Myocyte (in vitro differentiated cells): ENCODE measurements around the gene SYNGR3. TPM values are rescaled to one million over a fixed set of nuclear protein-coding genes. Genes with fewer than 3 reads are reported as not detected.

ENCODE experiments used
- DNase-seq: peaks from one replicate; pipeline ENCODE4 v3.0.0-alpha.2; 2012; ENCODE audit warnings: low read depth
- total RNA-seq: library from RNA; depleted of rRNA; stranded (reverse); fragments of >200 nt; gene quantifications from 2 replicates; pipeline ENCODE4 v1.2.3, GENCODE V29; 2014

Gene SYNGR3
- total RNA-seq, 1 donor from 2014 or later = 0.51 TPM

DNA sequence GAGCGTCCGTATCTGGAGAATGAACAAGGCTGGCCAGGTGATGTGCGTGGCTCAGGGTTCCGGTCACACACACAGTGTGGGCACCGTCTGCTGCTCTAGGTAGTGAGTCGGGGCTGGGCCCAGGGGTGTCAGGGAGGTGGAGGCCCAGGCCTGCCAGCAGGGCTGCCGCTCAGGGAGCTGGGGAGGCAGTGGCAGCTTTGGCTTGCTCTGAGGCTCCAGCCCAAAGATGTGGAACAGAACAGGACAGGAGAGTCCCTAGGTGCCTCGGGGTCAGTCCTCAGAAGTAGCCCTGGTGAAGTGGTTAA is 13.6 kb upstream of the SYNGR3 start:
- DNase-seq = no peak

DNA sequence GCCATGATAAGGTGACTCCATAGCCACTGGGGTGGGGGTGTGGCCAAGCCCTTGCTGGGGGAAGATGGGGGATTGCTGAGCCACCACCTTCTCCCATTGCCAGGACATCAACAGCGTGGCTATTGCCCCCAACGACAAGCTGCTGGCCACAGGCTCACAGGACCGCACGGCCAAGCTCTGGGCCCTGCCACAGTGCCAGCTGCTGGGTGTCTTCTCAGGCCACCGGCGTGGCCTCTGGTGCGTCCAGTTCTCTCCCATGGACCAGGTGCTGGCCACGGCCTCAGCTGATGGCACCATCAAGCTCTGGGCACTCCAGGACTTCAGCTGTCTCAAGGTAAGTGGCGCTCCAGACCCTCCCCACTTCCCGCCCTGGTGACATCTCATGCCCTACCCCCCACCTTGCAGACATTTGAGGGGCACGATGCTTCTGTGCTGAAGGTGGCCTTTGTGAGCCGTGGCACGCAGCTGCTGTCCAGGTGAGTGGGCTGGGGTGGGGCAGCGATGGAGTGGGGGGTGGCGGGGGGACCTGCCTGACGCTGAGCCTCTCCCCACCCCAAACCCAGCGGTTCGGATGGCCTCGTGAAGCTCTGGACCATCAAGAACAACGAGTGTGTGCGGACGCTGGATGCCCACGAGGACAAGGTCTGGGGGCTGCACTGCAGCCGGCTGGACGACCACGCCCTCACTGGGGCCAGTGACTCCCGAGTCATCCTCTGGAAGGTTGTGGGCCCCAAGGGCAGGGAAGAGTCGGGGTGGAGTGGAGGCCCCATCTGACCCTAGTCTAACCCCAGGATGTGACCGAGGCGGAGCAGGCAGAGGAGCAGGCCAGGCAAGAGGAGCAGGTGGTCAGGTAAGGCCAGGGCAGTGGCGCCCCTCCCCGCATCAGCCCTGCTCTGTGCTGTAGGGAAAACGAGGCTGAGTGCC is 12.6 kb upstream of the SYNGR3 start:
- no peak for DNase-seq

DNA sequence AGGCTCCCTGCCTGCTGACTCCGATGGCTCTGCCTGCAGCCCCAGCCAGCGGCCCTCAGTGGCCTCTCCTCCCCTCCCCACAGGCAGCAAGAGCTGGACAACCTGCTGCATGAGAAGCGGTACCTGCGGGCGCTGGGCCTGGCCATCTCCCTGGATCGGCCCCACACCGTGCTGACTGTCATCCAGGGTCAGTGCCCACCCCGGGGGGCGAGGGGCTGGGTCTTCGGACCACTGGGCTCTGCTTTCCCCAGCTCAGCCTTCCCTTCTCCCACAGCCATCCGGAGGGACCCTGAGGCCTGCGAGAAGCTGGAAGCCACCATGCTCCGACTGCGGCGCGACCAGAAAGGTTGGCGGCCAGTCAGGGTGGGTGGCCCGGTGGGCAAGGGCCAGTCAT is 11.9 kb upstream of the SYNGR3 start:
- no peak for DNase-seq

DNA sequence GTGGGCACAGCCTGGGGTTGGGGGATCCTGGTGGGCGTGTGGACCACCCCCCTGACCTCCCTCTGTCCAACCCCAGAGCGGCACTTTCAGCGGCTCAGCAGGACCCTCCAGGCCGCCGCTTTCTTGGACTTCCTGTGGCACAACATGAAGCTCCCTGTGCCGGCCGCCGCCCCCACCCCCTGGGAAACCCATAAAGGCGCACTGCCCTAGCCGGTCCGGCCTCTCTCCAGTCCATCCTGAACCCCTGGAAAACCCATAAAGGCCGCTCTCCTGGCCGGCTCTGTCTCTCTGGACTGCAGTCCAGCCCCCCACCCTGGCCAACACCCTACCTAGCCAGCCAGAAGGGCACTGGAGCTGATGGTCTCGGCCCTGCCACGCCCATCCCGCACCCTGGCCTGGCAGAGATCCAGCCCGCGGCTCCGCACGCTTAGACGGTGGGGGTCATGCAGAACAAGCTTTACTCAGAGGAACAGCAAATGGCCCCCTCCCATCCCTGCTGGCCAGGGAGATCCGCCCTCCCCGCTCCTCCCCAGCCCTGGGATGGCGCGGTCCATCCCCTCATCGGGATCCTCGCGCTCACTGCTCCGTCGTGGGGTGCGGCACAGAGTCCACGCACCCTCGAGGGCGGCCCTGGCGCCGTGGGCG is 11.2 kb upstream of the SYNGR3 start:
- DNase-seq = no peak

DNA sequence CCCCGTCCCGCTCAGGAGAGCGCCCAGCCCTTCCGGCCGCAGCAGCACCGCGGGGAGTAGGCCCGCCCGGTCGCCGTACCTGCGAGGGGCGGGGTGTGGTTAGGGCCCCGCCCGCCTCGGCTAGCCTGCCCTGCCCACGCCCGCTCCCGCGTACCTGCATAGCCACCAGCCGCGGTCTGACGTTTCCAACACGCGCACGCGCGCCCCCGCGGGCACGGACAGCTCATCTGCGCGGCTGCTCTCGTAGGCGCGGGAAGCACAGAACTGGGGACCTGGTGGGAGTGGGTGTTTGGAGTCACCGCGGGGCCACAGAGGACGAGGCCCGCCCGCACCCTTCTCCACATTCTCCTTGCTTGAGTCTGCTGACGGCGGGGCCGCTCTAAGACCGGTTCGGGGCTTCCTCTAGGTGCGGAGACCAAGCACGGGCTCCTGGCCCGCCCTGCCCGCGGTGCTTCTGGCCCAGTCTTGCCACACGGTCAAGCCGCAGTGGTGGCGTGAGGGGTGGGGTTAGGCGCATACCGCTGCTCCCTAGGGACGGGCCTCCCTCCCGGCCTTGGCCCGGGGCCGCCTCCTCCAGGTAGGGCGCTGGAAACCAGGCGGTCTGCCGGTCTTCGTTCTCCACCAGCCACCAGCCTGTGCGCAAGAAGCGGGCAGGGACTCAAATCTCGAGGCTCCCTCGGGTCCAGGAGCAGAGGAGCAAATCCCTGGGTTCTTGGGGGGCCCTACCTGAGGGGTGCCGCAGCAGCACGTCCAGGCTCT is 10.3 kb upstream of the SYNGR3 start:
- no peak for DNase-seq

DNA sequence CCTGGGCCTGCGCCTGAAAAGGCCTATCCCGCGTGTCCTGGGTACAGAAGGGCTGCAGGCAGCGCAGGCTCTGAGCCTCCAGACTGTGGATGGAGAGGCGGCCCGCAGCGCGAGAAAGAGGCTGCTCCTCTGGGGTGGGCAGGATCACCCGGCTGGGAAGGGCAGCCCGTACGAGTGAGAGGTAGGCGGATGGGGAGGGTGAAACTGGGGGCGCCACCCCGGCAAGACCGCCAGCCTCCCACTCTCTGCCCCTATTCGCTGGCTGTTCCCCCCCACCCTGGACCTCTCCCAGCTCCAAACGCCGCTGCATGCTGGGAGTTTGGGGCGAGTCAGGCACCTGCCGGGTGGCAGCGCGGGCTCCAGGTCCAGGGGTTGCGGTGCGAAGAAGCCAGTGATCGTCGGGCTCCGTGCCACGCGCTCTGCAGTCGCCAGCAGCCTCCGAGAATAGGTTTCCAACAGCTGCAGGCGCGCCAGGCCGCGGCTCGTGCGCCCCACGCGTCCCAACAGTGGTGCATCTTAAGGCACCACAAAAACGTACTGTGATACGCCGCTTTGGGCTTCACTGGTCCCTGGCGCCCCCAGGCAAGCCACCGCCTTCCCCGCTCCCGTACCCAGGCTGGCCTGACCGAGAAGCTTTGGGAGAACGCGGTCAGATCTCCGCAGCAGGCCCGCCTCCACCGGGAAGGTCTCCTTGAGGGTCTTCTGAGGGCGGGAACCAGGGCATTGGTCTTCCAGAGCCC is 9.6 kb upstream of the SYNGR3 start:
- DNase-seq = peak; percentile 79

DNA sequence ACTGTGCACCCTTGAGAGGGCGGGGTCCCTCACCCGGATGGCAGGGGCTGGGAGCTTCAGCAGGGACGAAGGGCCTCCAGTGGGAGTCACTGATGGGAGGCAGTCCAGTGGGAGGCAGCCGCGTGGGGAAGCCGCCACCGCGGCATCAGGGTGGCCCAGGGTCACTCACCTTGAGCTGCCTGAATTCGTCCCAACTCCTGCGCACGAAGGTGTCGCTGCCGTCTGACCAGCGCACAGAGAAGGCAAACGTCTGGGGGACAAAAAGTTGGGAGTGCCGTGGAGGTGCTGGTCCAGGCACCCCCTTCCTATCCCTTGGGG is 9.0 kb upstream of the SYNGR3 start:
- DNase-seq = no peak

DNA sequence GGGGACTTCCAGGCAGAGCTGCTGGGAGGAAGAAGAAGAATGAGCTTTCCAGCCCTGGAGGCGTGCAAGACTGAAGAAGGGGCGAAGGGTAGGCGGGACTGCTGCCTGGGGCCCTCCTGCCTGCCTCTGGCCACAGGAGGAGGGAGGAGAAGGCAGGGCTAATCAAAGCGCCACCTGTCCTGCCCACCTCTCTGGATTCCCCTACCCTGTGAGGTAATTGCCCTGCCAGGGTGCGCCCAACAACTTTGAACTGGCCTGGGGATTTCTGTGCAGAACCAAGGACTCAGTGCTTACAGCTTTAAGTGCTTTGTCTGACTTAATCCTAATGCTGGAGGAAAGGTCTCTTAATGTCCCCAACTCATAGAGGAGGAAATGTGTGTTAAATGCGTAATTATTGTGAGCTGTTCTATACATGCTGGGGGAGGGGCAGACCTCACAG is 8.4 kb upstream of the SYNGR3 start, which contains the start of gene NOXO1:
TSS of gene NOXO1 (minus strand) at position 72 of the 439 bp plus-strand sequence. CDS start 290 bp downstream, outside the sequence.
- DNase-seq = no peak

DNA sequence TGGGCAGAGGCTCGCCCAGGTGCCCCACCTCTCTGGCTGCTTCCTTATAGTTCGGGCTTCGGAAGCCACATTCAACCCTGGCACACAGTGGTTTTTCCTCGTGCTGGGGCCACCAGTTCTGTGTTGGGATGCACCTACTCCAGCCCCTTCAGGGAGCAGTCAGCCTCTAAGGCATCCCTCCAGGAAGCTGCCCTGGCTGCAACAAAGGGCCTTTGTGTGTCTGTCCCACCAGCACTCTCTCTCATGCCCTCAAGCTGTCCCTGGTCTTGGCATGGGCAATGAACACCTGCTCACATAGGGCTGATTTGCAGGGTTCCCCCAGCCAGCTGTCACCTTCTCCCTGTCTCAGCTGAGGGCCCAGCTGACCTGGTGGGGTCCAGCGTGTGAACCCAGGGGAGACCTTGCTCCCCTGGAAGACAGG is 7.7 kb upstream of the SYNGR3 start:
- peak; percentile 94 for DNase-seq

DNA sequence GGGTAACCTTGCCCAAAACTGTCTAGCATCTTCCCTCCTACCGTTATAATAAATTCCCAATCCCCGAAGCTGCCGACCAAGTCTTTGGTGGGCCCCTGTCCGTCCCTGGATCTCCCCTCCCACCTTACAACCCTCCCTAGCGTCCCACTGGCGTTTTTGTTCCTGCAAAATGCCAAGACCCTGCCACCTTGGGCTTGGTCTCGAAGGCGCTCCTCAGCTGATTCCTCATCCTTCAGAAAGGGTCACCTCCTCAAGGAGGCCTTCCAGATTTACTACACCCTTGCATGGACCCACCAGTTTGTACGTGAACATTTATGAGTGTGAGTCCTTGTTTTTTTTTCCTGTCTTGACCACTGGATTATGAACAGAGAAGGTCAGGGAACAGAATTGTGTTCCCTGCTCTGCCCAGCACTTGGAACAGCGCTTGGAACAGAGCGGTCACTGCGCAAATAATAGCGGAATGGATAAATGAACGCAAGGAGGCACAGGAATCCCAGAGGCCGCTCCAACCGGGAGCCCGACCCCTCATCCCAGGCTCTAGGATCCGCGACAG is 6.7 kb upstream of the SYNGR3 start:
- DNase-seq = no peak

DNA sequence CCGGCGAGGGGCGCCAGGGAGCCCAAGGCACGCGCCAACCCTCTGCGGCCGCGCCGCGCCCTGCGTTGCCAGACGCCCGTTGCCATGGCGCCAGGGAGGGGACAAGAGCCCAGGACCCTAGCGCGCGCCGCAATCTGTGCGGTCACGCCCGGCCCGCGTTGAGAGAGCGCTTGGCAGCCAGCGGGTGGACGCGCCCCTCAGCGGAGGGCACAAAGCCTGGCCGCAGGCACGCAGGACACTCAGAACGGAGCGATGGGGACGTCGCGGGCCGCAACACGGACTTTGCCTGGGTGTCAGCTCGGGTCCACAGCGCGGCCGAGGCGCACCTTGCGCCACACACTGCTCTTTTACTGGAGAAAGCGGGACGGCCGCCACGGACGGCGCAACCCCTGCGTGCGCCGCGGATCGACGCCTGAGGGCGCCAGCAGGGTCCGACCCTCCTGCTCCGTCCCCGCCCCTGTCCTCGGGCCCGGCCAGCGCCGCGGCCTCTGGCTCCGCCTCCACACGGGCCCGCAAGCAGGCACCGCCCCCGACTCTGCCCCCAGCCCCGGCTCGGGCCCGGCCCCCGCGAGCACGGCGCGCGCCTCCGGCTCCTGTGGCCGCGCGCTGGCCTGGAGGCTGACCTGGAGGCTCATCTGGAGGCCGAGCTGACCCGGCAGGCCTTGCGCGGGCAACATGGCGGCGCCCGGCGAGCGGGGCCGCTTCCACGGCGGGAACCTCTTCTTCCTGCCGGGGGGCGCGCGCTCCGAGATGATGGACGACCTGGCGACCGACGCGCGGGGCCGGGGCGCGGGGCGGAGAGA is 6.0 kb upstream of the SYNGR3 start, which contains the start of gene GFER:
TSS of gene GFER (plus strand) at position 650 of the 803 bp plus-strand sequence. CDS start at position 676, 26 bp downstream.
- peak; percentile 94 for DNase-seq

DNA sequence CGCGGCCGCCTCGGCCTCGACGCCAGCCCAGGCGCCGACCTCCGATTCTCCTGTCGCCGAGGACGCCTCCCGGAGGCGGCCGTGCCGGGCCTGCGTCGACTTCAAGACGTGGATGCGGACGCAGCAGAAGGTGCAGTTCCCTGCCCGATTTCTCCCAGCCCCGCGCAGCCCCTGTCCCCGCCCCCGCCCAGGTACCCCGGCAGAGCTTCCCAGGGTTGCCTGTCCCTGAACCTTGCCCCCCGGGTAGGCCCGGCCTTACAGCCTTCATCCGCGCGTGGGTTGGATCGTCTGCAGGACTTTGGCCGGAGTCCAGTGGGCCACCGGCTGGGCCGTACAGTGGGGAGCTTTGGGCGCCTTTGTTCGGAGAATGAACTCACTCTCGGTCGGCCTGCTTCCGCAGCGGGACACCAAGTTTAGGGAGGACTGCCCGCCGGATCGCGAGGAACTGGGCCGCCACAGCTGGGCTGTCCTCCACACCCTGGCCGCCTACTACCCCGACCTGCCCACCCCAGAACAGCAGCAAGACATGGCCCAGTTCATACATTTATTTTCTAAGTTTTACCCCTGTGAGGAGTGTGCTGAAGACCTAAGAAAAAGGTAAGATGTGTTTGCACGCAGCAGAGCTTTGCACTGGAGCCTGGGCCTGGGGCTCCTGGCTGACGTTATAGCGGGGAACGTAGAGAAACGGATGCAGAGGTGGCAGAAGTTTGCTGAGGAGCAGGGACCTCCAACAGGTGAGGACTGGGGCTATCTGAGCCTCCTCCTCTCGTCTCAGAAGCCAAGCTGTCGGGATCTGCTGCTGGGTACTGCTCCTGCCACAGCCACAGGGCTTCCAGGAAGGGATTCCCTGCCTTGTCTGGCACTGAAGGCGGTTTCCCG is 5.2 kb upstream of the SYNGR3 start:
- DNase-seq = no peak

DNA sequence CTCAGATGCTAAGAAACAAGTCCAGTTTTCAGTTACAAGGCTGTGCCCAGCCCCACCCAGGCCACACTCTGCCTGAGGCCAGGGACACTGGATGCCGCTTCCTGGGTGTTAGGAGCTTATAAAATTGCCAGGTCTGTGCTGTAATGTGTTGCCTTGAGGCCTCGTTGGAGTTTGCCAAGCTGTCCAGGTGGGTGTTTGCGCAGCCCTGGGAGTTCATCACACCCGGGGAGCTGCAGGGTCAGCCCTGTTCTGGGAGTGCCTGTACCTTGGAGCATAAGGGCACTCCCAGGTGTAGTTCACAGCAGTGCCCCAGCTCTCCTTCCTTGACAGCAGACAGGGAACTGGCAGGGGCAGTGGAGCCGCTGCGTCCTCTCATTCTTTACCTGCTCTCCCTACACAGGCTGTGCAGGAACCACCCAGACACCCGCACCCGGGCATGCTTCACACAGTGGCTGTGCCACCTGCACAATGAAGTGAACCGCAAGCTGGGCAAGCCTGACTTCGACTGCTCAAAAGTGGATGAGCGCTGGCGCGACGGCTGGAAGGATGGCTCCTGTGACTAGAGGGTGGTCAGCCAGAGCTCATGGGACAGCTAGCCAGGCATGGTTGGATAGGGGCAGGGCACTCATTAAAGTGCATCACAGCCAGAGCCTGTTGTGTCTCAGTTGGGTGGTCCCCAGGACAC is 4.2 kb upstream of the SYNGR3 start:
- no peak for DNase-seq

DNA sequence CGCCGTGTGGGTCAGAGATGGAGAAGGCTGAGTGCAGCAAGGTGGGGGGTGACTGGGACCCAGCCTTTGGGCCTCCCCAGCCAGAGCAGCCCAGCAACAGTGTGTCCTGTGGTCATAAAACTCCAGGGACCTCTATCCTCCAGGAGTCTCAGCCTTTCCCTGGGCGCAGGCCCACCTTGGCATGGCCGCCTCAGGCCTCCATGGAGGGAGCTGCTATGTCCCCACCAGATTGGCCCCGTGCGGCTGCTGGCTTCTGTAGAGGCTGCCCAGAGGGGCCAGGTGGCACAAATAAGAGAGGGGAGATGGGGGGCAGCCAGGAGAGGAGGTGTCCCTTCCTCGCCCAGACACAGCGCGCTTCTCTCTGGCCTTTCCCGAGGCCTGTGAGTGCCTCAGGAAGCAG is 2.6 kb upstream of the SYNGR3 start:
- no peak for DNase-seq

DNA sequence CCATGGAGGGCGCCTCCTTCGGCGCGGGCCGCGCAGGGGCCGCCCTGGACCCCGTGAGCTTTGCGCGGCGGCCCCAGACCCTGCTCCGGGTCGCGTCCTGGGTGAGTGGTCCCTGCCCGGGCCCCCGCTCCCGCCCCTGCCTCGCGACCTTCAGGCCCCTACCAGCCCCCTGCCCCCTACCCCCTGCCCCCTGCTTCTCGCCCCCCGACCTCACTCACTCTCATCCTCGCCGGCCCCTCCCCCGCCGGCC is 256 bp downstream of the SYNGR3 start:
- no peak for DNase-seq

DNA sequence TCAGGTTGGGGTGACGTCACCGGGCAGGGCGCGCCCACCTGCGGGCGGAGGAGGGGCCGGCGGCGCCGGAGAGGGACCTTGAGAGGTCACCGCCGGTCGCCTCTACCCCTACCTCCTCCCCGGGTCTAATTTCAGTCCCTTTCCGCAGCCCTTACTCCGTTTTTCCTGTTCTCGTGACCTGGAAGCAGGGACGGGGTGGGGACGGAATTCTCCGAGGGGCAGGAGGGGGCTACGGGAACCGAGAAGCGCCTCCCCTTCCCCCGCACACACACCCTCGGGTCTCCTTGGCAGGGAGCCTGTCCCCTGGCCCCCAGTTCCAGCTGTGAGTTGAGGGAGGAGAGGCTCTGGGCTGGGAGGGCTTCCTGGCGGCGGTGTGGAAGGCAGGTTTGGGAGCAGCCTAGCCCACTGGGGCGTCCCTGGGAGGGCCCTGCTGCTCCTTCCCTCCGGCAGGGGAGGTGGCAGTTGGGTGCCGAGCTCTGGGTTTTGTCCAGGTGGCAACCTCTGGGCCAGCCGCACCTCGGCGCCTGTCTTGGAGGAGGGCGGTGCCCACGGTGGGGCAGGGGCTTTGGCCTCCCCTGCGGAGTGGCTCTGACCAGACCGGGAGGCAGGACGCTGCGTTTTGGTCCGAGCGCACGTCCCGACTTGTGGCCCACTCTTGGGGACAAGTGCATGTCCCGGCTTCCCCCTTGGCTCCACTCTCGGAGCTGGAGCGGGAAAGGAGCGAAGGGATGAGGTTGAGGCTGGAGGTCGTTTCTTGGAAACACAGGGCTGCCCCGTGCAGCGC is 773 bp downstream of the SYNGR3 start:
- no peak for DNase-seq

DNA sequence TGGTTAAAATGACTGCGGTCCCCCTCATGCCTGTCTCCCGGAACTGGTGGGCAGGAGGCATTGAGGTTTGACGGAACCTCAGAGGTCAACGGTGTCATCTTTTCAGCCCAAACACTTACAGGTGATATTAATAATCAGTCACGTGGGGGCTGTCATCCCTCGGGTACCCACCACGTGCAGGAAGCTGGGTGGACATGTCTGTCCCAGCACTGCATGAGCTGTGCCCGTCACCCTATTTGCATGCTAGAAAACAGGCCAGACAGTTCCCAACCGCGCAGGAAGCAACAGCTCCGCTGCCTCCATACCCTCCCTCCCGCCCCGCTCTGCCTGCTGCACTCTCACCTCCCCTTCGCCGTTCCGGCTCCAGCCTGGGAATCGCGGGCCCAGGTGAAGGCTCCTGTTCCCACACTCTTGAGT is 1.4 kb downstream of the SYNGR3 start:
- DNase-seq = no peak

DNA sequence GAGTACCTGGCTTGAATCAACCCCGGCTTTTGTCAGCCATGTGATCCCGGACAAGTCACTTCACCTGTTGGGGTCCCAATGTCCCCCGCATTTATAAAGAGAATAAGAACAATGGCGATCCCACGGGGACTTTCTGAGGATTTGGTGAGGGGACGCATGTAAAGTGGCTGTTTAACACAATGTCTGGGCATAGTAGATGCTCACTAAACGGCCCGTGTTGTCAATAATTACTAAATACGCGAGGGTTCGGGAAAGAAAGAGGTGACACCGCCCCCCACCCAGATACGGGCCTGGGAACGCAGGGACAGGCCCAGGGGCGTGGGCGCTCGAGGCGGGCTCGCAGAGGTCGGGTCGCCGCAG is 1.8 kb downstream of the SYNGR3 start:
- no peak for DNase-seq
